Measurements from ENCODE around the gene NCKAP1.

Gene NCKAP1

DNA sequence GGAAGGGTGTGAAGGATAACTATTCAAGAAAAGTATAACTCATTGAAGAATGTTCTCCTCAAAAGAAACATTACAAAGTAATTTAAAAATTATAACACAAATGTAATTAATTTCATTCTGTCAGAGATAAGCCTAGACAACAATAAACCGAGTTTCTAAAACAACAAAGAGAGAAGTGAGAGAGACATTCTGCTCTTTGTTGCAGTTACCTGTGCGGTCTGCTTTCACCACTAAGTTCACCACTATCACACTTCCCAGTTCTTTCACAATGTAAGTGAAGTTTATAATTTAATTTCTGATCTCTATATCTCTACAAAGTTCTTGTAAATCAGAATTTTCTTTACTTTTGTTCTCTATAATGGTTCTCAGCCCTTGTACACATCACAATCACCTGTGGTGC lies 95.5 kb downstream of the NCKAP1 start:
- TF ChIP-seq, protein P1, sequence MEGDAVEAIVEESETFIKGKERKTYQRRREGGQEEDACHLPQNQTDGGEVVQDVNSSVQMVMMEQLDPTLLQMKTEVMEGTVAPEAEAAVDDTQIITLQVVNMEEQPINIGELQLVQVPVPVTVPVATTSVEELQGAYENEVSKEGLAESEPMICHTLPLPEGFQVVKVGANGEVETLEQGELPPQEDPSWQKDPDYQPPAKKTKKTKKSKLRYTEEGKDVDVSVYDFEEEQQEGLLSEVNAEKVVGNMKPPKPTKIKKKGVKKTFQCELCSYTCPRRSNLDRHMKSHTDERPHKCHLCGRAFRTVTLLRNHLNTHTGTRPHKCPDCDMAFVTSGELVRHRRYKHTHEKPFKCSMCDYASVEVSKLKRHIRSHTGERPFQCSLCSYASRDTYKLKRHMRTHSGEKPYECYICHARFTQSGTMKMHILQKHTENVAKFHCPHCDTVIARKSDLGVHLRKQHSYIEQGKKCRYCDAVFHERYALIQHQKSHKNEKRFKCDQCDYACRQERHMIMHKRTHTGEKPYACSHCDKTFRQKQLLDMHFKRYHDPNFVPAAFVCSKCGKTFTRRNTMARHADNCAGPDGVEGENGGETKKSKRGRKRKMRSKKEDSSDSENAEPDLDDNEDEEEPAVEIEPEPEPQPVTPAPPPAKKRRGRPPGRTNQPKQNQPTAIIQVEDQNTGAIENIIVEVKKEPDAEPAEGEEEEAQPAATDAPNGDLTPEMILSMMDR (IDR thresholded peaks at IDR 0.05; ENCODE audit: control extremely low read depth, extremely low read depth, low read depth, missing control alignments) = no peak
- POLR2A ChIA-PET = no interaction called here
- DNase-seq (ENCODE audit: extremely low spot score) = no peak
- CTCF ChIA-PET = interaction anchor here (1.2 to 1.3 kb wide), 2 partner anchors 8 to 702 kb away, joined by 3 to 7 read pairs; no protein-coding TSS in a partner anchor

DNA sequence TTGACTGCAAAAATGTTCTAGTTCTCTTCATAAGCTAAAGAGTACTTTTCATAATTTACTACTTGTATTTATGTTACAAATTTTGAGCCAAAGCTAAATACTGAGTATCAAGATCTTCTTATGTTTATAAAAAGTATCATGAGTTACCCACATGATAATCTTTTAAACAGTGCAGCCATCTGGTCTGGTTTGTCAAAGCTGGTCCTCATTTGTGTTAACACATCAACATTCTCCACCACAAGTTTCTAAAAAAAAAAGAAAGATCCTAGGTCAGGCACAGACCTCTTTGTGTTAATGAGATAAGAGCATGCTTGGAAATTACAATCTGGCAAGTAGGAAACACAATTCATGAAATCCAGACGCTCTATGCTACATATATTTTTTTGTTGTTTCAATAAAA lies 96.3 kb downstream of the NCKAP1 start:
- ChIA-PET CTCF (interaction anchor here (0.7 to 1.3 kb wide), 3 partner anchors 9 to 701 kb away, joined by 3 to 7 read pairs (median 3); no protein-coding TSS in a partner anchor), POLR2A (no interaction called here)
- TF ChIP-seq, protein P1 (IDR thresholded peaks at IDR 0.05; ENCODE audit: control extremely low read depth, extremely low read depth, low read depth, missing control alignments) = no peak
- no peak for DNase-seq (ENCODE audit: extremely low spot score)

DNA sequence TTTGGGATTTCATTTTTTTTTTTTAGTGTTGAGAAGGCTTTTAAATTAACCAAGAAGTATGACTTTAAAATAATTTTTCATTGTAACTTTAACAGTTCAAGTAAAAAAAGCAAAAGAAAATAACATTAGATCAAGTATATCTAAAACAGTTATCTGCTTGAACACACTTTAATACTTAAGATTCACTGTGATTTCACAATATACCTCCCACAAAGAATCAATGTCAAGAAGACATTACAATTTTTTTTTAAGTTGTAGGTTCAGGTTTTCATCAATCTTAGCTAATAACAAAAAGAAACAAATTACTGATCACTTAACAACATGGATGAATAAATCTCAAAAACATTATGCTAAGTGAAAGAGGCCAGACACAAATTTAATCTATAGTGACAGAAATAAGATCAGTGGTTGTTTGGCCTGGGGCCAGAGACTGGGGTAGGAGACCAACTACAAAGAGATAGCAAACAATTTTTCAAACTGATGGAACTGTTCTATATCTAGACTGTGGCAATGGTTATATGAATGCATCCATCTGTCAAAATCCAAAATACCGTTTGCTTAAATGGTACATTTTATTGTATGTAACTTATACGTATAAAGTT lies 97.0 kb downstream of the NCKAP1 start:
- TF ChIP-seq, protein P1 (IDR thresholded peaks at IDR 0.05; ENCODE audit: control extremely low read depth, extremely low read depth, low read depth, missing control alignments) = no peak
- DNase-seq (ENCODE audit: extremely low spot score) = no peak
- POLR2A ChIA-PET = no interaction called here
- CTCF ChIA-PET = interaction anchor here (1.3 kb wide), 1 partner anchor 9 kb away, joined by 7 read pairs; no protein-coding TSS in a partner anchor

DNA sequence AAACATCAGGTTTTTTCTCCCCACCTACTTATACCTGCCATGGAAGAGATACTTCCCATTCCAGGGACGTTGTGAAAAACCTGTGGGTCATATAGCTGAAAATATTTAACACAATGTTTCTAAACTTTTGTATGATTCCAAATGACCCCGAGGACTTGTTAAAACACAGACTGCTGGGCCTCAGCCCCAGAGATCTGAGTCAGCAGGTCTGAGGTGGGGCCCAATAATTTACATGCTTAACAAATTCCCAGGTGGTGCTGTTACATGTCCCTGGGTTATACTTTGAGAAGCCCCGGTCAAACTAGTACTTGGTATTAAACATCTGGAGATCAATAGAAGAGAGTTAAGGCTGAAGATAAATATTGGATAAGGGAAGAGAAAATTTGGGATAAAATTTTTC lies 100.4 kb downstream of the NCKAP1 start:
- CTCF ChIA-PET = interaction anchor here (0.8 to 1.5 kb wide), 2 partner anchors 8 to 23 kb away, joined by 3 read pairs; no protein-coding TSS in a partner anchor
- POLR2A ChIA-PET = no interaction called here
- DNase-seq (ENCODE audit: extremely low spot score) = no peak
- TF ChIP-seq, protein P1 (IDR thresholded peaks at IDR 0.05; ENCODE audit: control extremely low read depth, extremely low read depth, low read depth, missing control alignments) = no peak

DNA sequence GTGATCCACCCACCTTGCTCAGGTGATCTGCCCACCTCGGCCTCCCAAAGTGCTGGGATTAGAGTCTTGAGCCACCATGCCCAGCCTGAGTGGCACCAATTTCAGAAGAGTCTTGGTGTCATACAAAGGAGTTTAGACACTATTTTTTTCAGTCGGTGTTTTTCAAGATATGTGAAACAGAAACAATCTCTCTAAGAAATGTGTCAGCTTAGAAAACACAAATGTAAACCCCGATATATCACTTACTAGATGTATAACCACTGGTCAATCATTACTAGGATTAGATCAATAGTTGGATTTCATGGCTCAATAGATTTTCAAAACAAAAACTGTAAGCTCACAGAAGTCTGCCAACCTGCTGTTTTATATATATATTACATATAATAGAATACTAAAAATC lies 104.6 kb downstream of the NCKAP1 start:
- no peak for DNase-seq (ENCODE audit: extremely low spot score)
- CTCF ChIA-PET = interaction anchor here (1.3 kb wide), 1 partner anchor 22 kb away, joined by 3 read pairs; no protein-coding TSS in a partner anchor
- POLR2A ChIA-PET = no interaction called here
- TF ChIP-seq, protein P1 (IDR thresholded peaks at IDR 0.05; ENCODE audit: control extremely low read depth, extremely low read depth, low read depth, missing control alignments) = no peak

DNA sequence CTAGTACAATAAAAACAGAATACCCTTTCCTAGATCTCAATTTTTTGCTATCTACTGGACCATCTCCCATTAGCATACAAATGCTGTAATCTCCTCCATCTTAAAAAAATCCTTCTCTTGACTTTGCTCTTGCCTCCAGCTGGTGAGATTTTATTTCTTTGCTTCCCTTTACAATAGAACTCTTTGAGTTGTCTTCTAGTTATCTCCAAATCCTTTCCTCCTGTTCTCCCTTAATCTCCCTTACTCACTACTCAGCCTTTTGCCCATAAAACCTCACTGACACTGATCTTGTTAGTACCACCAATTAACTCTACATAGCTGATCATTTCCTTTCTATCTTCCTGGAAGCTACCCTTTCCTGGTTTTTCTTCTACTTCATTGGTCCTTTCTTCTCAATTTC lies 108.3 kb downstream of the NCKAP1 start:
- POLR2A ChIA-PET = no interaction called here
- no peak for DNase-seq (ENCODE audit: extremely low spot score)
- CTCF ChIA-PET = interaction anchor here (0.7 to 1.5 kb wide), 6 partner anchors 8 to 16 kb away, joined by 3 to 4 read pairs (median 3); no protein-coding TSS in a partner anchor
- TF ChIP-seq, protein P1 (IDR thresholded peaks at IDR 0.05; ENCODE audit: control extremely low read depth, extremely low read depth, low read depth, missing control alignments) = no peak

All from GM10248 (cell line).